ENCODE data around the gene MEGF8.
A peak's percentile ranks its signal among the peaks of the same experiment; 100 is the strongest.

MEGF8 gene

DNA sequence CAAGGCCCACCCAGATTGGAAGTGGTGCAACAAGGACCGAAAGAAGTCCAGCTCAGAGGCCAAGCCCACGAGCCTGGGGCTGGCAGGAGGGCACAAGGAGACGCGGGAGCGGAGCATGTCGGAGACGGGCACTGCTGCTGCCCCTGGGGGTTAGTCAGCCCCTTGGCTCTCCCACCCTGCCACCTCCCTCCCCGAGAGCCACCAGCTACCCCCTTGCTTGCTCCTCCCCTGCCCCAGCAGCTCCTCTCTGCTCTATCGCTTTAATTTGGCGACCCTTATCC, 37.7 kb upstream of the MEGF8 start:
- no peak for DNase-seq

DNA sequence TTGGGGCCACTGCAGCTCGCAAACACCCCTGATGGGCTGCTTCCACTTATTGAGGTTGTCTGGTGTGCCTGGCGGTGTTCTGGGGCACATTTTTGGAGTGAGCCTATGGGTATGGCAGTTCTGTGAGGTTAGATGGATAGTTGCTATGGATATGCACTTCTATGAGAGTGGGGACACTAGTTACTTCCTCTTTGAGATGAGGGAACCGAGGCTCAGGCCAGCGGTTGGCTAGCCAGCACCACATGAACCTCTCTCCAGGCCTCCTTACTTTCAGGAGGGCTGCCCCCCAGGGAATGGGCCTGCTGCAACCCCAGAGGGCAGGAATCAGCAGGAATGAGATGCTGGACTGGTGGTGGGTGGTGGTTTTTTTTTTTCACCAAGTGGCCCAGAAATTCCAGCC, 37.0 kb upstream of the MEGF8 start:
- DNase-seq, result no peak

- DNase-seq, result no peak
Measured at GRCh38 chr19:42288881-42289555, 36.4 kb upstream of the MEGF8 start.

DNA sequence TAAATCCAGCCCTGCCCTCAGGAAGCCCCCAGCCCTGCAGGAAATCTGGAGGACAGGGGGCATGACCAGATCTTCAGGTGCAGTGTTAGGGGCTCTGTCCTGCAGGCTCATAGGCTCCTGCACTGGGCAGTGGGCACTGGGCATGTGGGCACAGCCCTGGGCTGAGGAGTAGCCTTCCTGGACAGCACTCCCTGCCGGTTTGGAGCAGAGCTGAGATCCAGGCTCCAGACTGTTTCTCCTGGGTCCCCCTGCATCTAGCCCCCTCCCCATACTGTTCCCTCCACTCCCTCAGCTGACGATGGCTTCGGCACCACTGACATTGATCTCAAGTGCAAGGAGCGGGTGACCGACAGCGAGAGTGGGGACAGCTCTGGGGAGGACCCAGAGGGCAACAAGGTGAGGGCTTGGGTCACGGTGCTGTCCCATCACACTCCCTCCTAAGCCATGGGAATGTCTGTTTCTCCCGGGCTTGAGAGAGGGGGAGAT, 35.8 kb upstream of the MEGF8 start:
- no peak for DNase-seq

DNA sequence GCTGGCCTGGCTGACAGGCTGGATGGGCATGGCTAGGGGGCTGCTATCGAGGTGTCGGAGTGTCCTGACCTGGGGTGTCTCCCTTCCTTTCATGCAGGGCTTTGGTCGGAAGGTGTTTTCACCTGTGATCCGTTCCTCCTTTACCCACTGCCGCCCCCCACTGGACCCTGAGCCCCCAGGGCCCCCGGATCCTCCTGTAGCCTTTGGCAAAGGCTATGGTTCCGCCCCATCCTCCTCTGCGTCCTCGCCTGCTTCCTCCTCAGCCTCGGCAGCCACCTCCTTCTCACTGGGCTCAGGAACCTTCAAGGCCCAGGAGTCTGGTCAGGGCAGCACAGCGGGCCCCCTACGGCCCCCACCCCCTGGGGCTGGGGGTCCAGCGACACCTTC, 35.3 kb upstream of the MEGF8 start:
- DNase-seq, result no peak

GRCh38 chr19:42290523-42291434, 34.7 kb upstream of the MEGF8 start:
- peak; percentile 46 for DNase-seq

GRCh38 chr19:42291435-42291810, 34.0 kb upstream of the MEGF8 start:
- no peak for DNase-seq

DNA sequence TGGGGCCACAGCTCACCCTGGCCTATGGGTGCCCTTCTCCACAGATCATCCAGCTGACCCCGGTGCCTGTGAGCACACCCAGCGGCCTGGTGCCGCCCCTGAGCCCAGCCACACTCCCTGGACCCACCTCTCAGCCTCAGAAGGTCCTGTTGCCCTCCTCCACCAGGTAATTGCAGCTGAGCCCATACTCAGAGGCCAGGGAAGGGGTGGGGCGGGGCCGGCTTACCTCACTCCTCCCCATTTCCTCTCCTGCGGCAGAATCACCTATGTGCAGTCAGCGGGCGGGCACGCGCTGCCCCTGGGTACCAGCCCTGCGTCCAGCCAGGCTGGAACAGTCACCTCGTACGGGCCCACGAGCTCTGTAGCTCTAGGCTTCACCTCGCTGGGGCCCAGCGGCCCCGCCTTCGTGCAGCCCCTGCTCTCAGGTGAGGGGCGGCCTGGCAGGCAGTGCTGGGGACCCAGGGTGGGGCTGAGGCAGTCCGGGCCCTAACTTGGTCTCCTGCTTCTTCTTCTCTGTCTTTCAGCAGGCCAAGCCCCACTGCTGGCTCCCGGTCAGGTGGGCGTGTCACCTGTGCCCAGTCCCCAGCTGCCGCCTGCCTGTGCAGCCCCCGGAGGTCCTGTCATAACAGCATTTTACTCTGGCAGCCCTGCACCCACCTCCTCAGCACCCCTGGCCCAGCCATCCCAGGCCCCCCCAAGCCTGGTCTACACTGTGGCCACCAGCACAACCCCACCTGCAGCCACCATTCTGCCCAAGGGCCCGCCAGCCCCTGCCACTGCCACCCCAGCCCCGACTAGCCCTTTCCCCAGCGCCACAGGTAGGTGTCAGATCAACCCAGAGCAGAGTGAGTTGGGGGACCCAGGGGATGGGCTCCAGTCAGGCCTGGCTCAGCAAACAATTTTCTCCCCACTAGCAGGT, 33.1 kb upstream of the MEGF8 start:
- no peak for DNase-seq

- DNase-seq, result no peak
Measured at GRCh38 chr19:42292963-42293362, 32.5 kb upstream of the MEGF8 start.

DNA sequence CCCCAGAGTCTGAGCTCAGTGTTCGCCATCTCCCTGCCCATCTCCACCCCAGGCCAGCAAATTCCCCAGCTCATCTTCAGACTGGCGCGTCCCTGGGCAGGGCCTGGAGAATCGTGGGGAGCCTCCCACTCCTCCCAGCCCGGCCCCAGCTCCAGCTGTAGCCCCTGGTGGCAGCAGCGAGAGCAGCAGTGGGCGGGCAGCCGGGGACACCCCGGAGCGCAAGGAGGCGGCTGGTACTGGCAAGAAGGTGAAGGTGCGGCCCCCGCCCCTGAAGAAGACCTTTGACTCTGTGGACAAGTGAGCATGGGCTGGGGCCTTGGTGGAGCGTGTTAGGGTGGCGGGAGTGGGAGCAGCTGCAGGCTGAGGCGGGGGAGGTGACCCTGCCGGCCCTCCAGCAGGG, 31.9 kb upstream of the MEGF8 start:
- DNase-seq, result no peak

- no peak for DNase-seq
Measured at GRCh38 chr19:42293948-42294347, 31.5 kb upstream of the MEGF8 start.

GRCh38 chr19:42294471-42295137, 30.8 kb upstream of the MEGF8 start:
- no peak for DNase-seq

GRCh38 chr19:42295342-42295741, 30.1 kb upstream of the MEGF8 start:
- DNase-seq, result no peak

- DNase-seq, result peak; percentile 91
Measured at GRCh38 chr19:42295831-42296525, 29.5 kb upstream of the MEGF8 start.

GRCh38 chr19:42297039-42297438, 28.4 kb upstream of the MEGF8 start:
- no peak for DNase-seq

GRCh38 chr19:42301646-42302203, 23.7 kb upstream of the MEGF8 start, which contains the start of gene PRR19:
PRR19 (plus strand) TSS chr19:42302132; CDS start chr19:42309585, 7,453 bp downstream.
- DNase-seq, result no peak

- no peak for DNase-seq
Measured at GRCh38 chr19:42303101-42303464, 22.4 kb upstream of the MEGF8 start.

GRCh38 chr19:42303876-42304275, 21.6 kb upstream of the MEGF8 start:
- DNase-seq, result no peak

- DNase-seq, result no peak
Measured at GRCh38 chr19:42306646-42307045, 18.8 kb upstream of the MEGF8 start.

GRCh38 chr19:42309686-42310085, 15.7 kb upstream of the MEGF8 start:
- DNase-seq, result no peak

GRCh38 chr19:42311657-42312056, 13.8 kb upstream of the MEGF8 start:
- DNase-seq, result no peak

GRCh38 chr19:42312370-42312769, 13.1 kb upstream of the MEGF8 start:
- no peak for DNase-seq
